ENCODE data around the gene CAPRIN1.
"Not testable (repeated sequence)": the region's sequence is repeated elsewhere in the genome, so short reads cannot be mapped to it uniquely, and the experiment has no call there.

The CAPRIN1 gene

DNA sequence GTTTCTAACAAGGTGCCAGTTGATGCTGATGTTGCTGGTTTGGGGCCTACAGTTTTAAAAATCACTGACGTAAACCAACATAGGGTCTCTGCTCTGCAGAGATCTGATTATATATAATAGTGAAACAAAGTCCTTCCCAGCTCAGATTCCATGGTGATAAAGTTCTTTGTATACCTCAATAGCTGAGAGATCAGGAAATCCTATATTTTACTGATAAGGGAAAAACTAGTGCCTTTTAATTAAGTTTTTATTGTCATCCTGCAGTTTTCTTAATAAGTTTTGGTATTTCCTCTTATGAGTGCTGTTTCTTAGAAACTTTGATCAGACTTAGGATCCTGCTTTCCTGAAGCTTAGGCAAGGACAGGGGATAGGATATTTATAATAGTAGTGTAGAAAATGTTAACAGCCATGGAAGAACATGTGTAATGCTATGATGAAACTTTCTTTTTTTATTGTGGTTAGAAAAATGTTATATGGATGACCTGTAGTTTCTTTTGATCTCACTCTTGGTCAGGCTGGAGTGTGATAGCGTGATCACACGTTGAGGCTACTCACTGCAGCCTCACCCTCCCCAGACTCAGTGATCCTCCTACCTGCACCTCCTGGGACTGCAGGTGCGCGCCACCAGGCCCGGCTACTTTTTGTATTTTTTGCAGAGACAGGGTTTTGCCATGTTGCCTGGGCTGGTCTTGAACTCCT lies 14.1 kb downstream of the CAPRIN1 start:
- Mint-ChIP-seq H3K4me3 (no peak overlapping the region), H3K9me3 (no peaks in the 10 kb centered on the region), H3K4me1 (peaks cover 42% of the 10 kb centered on the region), H3K36me3 (peaks cover 88% of the 10 kb centered on the region), H3K27ac (peak overlapping the region; percentile 74)
- ATAC-seq, result peak; percentile 97
- no peak for DNase-seq (ENCODE audit: low spot score in 2 of 2)

DNA sequence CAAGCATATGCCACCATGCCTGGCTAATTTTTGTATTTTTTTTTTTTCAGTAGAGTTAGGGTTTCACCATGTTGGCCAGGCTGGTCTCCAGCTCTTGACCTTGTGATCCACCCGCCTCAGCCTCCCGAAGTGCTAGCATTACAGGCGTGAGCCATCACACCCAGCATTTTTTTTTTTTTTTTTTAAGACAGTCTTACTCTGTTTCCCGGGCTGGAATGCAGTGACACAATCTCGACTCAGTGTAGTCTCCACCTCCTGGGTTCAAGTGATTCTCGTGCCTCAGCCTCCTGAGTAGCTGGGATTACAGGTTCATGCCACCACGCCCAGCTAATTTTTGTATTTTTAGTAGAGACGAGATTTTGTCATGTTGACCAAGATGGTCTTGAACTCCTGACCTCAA lies 15.2 kb downstream of the CAPRIN1 start:
- H3K27ac Mint-ChIP-seq; H3K9me3 Mint-ChIP-seq; H3K4me3 Mint-ChIP-seq; DNase-seq (ENCODE audit: low spot score in 2 of 2); ATAC-seq: not testable (repeated sequence)
- peaks cover 42% of the 10 kb centered on the region for H3K4me1 Mint-ChIP-seq
- peaks cover 88% of the 10 kb centered on the region for H3K36me3 Mint-ChIP-seq

DNA sequence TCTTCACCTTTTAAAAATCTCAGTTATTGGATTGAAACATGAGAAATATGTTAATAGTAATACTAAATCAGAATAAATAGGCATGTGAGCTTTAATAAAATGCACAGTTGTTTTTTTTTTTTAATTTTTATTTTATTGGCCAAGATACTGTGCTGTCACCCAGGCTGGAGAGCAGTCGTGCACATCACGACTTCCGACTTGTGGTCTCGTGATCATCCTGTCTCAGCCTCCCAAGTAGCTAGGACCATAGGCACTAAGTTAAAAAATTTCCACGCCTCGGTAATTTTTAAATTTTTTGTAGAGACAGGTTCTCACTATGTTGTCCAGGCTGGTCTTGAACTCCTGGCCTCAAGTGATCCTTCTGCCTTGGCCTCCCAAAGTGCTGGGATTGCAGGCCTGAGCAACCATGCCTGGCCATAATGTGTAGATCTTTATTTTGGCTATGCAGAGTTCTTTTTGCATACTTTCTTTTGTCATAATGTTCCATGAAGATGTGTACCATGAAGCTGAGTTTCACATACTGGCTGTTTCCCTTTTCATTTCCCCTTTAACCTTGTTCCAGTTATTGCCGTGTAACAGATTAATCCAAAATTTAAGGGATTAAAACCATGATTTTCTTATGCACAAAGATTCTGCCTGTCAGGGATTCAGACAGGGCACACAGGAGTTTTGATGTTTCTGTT lies 16.0 kb downstream of the CAPRIN1 start:
- H3K9me3 Mint-ChIP-seq, result no peaks in the 10 kb centered on the region
- peak overlapping the region; percentile 61 for H3K27ac Mint-ChIP-seq
- peaks cover 88% of the 10 kb centered on the region for H3K36me3 Mint-ChIP-seq
- no peak for DNase-seq (ENCODE audit: low spot score in 2 of 2)
- H3K4me3 Mint-ChIP-seq, result no peak overlapping the region
- ATAC-seq, result no peak
- H3K4me1 Mint-ChIP-seq, result peaks cover 36% of the 10 kb centered on the region

DNA sequence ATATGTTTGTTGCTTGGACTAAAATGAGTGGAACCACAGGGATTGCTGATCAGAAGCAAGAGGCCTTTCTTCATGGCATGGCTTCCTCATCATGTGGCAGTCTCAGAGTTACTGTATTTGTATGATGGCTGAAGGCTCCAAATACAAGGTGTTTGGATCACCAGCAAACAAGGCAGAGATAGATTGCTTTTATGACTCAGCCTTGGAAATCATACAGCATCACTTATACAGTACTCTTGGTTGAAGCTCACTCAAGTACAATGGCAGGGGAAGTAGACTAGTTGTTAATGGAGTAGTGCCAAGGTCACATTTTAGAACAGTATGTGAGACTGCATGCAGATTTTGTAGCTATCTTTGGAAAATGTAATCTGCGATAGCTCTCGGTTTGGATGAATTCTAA lies 16.6 kb downstream of the CAPRIN1 start:
- H3K27ac Mint-ChIP-seq, result peak overlapping the region; percentile 61

DNA sequence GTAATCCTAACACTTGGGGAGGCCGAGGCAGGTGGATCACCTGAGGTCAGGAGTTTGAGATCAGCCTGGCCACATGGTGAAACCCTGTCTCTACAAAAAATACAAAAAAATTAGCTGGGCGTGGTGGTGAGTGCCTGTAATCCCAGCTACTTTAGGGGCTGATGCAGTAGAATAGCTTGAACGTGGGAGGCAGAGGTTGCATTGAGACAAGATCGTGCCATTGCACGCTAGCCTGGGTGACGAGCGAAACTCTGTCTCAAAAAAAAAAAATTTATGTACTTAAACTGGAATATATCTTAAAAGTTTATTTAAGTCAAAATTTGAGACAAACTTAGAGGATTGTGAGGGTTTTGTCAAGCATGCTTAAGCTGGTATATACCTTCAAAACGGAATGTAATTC lies 19.8 kb downstream of the CAPRIN1 start:
- H3K36me3 Mint-ChIP-seq, result peaks cover 91% of the 10 kb centered on the region
- H3K4me1 Mint-ChIP-seq, result peaks cover 30% of the 10 kb centered on the region
- not testable (repeated sequence) for ATAC-seq; H3K4me3 Mint-ChIP-seq; H3K9me3 Mint-ChIP-seq; DNase-seq (ENCODE audit: low spot score in 2 of 2)
- H3K27ac Mint-ChIP-seq, result peak overlapping the region; percentile 40

More for the DNA sequence above, 16.6 kb downstream of the CAPRIN1 start:
- Mint-ChIP-seq H3K4me1 (peaks cover 32% of the 10 kb centered on the region), H3K4me3 (no peak overlapping the region), H3K36me3 (peaks cover 88% of the 10 kb centered on the region), H3K9me3 (no peaks in the 10 kb centered on the region)
- peak; percentile 60 for ATAC-seq
- no peak for DNase-seq (ENCODE audit: low spot score in 2 of 2)

DNA sequence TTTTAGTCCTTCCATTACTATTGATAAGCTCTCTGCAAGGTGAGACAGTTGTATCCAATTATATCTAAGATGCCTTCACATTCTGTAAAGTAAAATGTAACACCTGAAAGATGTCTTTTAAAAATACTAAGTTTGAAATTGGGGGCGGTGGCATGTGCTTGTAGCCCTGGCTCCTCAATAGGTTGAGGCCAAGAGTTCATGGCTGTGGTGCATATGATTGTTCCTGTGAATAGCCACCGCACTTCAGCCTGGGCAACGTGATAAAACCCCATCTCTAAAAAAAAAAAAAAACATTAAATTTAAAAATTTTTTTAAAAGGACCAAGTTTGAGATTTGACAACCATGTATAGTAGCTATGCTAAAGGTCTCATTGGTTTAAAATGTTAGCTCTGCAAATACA lies 20.5 kb downstream of the CAPRIN1 start:
- Mint-ChIP-seq H3K36me3 (peaks cover 91% of the 10 kb centered on the region), H3K27ac (no peak overlapping the region), H3K4me3 (no peak overlapping the region), H3K9me3 (no peaks in the 10 kb centered on the region), H3K4me1 (peaks cover 30% of the 10 kb centered on the region)
- no peak for DNase-seq (ENCODE audit: low spot score in 2 of 2)
- no peak for ATAC-seq

DNA sequence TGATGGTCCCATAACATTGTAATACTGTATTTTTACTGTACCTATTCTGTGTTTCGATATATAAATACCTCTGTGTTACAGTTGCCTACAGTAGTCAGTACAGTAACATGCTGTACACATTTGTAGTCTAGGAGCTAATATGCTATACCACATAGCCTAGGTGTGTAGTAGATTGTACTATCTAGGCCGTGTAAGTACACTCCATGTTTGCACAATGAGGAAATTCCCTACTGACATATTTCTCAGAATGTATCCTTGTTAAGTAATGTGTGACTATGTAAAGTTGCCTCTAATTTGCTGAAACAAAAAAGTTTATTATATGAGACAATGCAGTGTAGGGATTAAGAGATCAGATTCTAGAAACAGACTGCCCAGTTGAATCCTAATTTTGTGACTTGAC lies 21.3 kb downstream of the CAPRIN1 start:
- H3K36me3 Mint-ChIP-seq, result peaks cover 91% of the 10 kb centered on the region
- no peak overlapping the region for H3K4me3 Mint-ChIP-seq
- DNase-seq (ENCODE audit: low spot score in 2 of 2), result no peak
- peaks cover 24% of the 10 kb centered on the region for H3K4me1 Mint-ChIP-seq
- no peak for ATAC-seq
- no peak overlapping the region for H3K27ac Mint-ChIP-seq
- no peaks in the 10 kb centered on the region for H3K9me3 Mint-ChIP-seq

DNA sequence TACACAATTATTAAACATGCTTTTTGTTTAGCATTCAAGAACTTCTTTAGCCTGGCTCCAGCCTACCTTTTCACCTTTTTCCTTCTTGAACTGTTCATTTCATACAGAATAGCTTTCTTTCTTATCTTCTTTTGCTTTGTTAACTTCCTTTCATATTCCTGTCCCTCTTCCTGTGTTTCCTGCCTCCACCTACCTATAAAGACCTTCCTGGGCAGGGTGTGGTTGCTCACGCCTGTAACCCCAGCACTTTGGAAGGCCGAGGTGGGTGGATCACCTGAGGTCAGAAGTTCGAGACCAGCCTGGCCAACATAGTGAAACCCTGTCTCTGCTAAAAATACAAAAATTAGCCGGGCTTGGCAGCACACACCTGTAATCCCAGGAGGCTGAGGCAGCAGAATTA lies 22.9 kb downstream of the CAPRIN1 start:
- H3K27ac Mint-ChIP-seq, result peak overlapping the region; percentile 83
- H3K9me3 Mint-ChIP-seq, result no peaks in the 10 kb centered on the region
- peaks cover 24% of the 10 kb centered on the region for H3K4me1 Mint-ChIP-seq
- DNase-seq (ENCODE audit: low spot score in 2 of 2), result no peak
- no peak overlapping the region for H3K4me3 Mint-ChIP-seq
- ATAC-seq, result no peak
- H3K36me3 Mint-ChIP-seq, result peaks cover 99% of the 10 kb centered on the region

DNA sequence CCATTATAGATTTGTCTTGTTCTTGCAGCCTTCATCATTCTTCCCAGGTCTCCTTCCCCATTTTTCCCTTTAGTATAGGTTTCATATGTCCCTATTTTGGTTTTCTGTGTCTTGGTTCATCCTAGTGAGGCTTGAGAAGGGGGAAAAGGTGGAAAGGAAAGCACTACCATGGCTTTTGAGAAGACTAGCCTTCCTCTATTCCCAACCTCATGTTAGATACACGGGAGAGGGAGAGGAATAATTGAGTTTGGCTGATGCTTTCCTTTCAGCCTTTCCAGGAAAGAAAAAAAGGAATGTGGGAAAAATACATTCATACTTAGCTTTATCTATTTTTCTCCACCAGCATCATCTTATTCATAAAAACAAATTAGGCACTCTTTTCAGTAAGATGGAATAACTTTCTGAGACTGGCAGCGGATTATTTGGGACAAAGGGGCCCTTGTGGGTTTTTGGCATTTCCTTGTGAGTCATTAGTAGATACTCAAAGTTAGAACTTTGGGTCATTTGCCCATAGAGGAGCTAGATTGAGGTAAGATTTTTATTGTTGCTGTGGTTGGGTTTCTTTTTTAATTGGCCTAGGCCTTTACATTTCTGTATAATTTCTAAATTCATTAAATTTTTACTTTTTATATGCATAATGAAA lies 23.8 kb downstream of the CAPRIN1 start:
- H3K27ac Mint-ChIP-seq, result peak overlapping the region; percentile 2
- no peaks in the 10 kb centered on the region for H3K9me3 Mint-ChIP-seq
- no peak overlapping the region for H3K4me3 Mint-ChIP-seq
- ATAC-seq, result peak; percentile 39
- no peak for DNase-seq (ENCODE audit: low spot score in 2 of 2)
- H3K36me3 Mint-ChIP-seq, result peaks cover 100% of the 10 kb centered on the region
- peaks cover 24% of the 10 kb centered on the region for H3K4me1 Mint-ChIP-seq

DNA sequence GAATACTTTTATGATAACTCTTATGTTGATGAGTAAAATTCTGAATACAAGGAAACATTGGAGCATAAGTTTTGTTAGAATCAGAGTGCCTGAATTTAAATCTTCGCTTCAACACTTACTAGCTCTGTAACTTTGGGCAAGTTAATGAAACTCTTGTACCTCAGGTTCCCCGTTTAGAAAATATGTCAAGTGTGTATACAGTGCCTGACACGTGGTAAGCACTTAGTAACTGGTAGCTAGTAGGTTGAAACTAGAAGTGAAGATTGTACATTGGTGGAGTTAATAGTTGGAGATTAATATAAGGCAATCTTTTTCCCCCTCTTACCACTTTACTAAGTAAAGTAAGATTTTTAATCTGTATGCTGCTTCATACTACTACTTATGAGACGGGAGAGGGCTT lies 29.1 kb downstream of the CAPRIN1 start:
- Mint-ChIP-seq H3K27ac (no peak overlapping the region), H3K9me3 (no peaks in the 10 kb centered on the region), H3K36me3 (peaks cover 100% of the 10 kb centered on the region), H3K4me1 (peaks cover 16% of the 10 kb centered on the region), H3K4me3 (no peak overlapping the region)
- ATAC-seq (no peak), DNase-seq (ENCODE audit: low spot score in 2 of 2) (no peak)

DNA sequence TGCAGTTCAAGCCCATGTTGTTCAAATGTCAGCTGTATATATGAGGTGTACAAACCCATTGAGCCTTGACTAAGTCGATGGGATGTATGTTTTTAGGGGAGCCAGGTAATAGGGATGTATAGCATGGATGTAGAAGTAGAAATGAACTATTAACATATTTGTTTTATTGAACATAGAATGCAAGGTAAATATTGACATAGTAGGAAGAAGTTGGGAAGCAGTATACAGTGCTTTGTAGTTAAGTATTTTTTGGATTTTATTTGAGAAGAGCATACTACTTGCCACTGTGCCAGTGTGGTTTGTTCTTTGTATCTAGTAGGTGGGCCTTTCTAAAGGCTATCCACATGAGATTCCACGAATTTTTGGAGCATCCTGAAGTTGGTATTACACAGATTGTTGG lies 33.1 kb downstream of the CAPRIN1 start:
- peaks cover 20% of the 10 kb centered on the region for H3K4me1 Mint-ChIP-seq
- H3K36me3 Mint-ChIP-seq, result peaks cover 100% of the 10 kb centered on the region
- DNase-seq (ENCODE audit: low spot score in 2 of 2), result no peak
- H3K27ac Mint-ChIP-seq, result peak overlapping the region; percentile 81
- no peaks in the 10 kb centered on the region for H3K9me3 Mint-ChIP-seq
- ATAC-seq, result no peak
- H3K4me3 Mint-ChIP-seq, result no peak overlapping the region

DNA sequence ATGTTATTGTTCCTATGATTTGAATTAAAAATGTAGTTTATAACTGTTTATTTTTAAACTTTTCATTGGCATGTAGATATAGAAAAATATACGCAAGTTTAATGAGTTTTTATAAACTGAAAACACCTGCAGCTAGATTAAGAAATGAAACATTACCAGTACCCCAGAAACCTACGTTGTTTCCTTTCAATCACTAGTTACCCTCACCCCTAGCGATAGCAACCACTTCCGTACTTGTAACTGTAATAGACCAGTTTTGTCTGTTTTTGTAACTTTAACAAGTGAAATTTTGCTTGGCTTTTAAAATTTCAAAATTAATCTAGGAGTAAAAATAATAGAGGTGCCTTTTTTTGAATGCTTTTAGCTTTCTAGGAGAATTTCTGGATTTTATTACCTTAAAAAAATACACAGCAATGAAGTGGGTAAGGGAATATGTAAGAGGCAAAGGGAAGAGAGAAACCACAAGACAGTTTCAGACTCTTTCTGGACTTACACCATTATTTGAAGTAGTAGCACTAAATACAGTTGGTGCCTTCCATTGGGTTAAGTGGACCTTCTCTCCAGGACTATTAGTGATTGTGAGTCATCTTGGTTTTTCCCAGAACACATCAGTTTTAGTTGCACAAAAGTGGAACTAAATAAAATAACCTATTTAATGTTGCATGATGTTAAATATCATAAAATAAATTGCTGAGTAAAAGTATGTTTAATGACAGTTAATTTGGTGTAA lies 35.2 kb downstream of the CAPRIN1 start:
- H3K27ac Mint-ChIP-seq, result peak overlapping the region; percentile 72
- no peaks in the 10 kb centered on the region for H3K9me3 Mint-ChIP-seq
- peaks cover 100% of the 10 kb centered on the region for H3K36me3 Mint-ChIP-seq
- no peak for DNase-seq (ENCODE audit: low spot score in 2 of 2)
- peaks cover 20% of the 10 kb centered on the region for H3K4me1 Mint-ChIP-seq
- H3K4me3 Mint-ChIP-seq, result no peak overlapping the region
- peak; percentile 67 for ATAC-seq

DNA sequence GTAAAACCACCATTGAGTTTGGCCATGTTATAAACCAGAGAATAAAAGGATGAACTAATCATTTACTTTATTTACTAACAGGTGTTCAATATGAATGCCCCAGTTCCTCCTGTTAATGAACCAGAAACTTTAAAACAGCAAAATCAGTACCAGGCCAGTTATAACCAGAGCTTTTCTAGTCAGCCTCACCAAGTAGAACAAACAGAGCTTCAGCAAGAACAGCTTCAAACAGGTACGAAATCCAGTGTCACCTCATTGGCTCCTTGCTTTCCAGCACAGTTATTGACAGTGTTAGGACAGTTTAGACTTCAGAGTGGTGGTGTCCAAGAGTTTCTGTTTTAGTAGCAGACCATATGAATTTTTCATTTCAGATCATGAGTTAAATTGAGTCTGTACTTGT lies 40.3 kb downstream of the CAPRIN1 start:
- H3K36me3 Mint-ChIP-seq, result peaks cover 100% of the 10 kb centered on the region
- H3K27ac Mint-ChIP-seq, result peak overlapping the region; percentile 32
- ATAC-seq, result no peak
- H3K4me3 Mint-ChIP-seq, result no peak overlapping the region
- H3K4me1 Mint-ChIP-seq, result peaks cover 6% of the 10 kb centered on the region
- DNase-seq (ENCODE audit: low spot score in 2 of 2), result no peak
- no peaks in the 10 kb centered on the region for H3K9me3 Mint-ChIP-seq

DNA sequence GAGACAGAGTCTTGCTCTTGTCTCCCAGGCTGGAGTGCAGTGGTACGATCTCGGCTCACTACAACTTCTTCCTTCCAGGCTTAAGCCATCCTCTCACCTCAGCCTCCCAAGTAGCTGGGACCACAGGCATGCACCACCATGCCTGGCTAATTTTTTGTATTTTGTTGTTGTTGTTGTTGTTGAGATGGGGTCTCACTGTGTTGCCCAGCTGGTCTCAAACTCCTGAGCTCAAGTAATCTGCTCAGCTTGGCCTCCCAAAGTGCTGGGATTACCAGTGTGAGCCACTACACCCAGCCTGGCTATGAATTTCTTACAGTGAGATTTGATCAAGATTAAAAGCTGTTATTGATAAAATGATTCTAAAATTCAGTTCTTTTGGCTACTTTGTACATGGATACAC lies 43.4 kb downstream of the CAPRIN1 start:
- H3K4me1 Mint-ChIP-seq, result not testable (repeated sequence)
- H3K27ac Mint-ChIP-seq, result peak overlapping the region; percentile 68

DNA sequence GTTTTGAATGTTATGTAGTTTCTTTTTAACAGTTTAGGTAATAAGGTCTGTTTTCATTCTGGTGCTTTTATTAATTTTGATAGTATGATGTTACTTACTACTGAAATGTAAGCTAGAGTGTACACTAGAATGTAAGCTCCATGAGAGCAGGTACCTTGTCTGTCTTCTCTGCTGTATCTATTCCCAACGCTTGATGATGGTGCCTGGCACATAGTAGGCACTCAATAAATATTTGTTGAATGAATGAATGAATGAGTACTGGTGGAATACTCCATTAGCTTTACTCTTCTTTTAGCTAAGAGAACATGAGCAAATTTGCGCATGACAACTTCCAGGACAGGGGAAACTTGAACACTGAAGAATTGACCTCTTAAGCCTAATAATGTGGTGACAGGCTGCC lies 47.3 kb downstream of the CAPRIN1 start:
- no peak for ATAC-seq
- H3K27ac Mint-ChIP-seq, result no peak overlapping the region
- H3K4me3 Mint-ChIP-seq, result no peak overlapping the region
- H3K4me1 Mint-ChIP-seq, result peaks cover under 1% of the 10 kb centered on the region
- peaks cover 90% of the 10 kb centered on the region for H3K36me3 Mint-ChIP-seq
- H3K9me3 Mint-ChIP-seq, result no peaks in the 10 kb centered on the region
- no peak for DNase-seq (ENCODE audit: low spot score in 2 of 2)

More for the DNA sequence above, 43.4 kb downstream of the CAPRIN1 start:
- H3K36me3 Mint-ChIP-seq, result peaks cover 100% of the 10 kb centered on the region
- not testable (repeated sequence) for H3K9me3 Mint-ChIP-seq; ATAC-seq; H3K4me3 Mint-ChIP-seq; DNase-seq (ENCODE audit: low spot score in 2 of 2)
